K562 (cell line): ENCODE results near the gene TIMM10. TPM values are rescaled to one million over a fixed set of nuclear protein-coding genes. Genes with fewer than 3 reads are reported as not detected.
A peak's percentile ranks its signal among the peaks of the same experiment; 100 is the strongest.

ENCODE experiments used
- ARHGAP35 ChIP-seq: fragments of 450-650 bp; IDR thresholded peaks from 2 replicates; pipeline ENCODE4 v1.6.1; 2018; ENCODE audit not compliant: partially characterized antibody
- CTCF ChIP-seq, 3 experiments: IDR thresholded peaks in 2 of 3; conservative IDR thresholded peaks in 1 of 3; 2 replicates each; pipeline ENCODE4 v1.5.1; 2011 to 2012; ENCODE audit warnings: low read length in 3 of 3, mild to moderate bottlenecking in 3 of 3, control low read depth in 2 of 3, improper control_type of control experiment in 1 of 3, inconsistent platforms in 1 of 3, low read depth in 1 of 3, mixed read lengths in 1 of 3, moderate library complexity in 1 of 3; ENCODE audit not compliant: insufficient read depth in 2 of 3
- E2F4 ChIP-seq: sonication (generic); formaldehyde crosslinking; IDR thresholded peaks from 2 replicates; pipeline ENCODE4 v1.8.0; 2022; ENCODE audit warnings: mild to moderate bottlenecking, low read depth, missing genetic modification reagents
- HDAC3 ChIP-seq: fragments of 450-650 bp; IDR thresholded peaks from 2 replicates; pipeline ENCODE4 v1.6.1; 2018; ENCODE audit warnings: borderline replicate concordance, mild to moderate bottlenecking, moderate library complexity; ENCODE audit not compliant: partially characterized antibody
- KLF1 ChIP-seq: fragments of 450-650 bp; IDR thresholded peaks from 2 replicates; pipeline ENCODE4 v1.6.1; 2016; ENCODE audit warnings: missing genetic modification characterization, missing compliant biosample characterization
- MYC ChIP-seq, 2 experiments: fragments of 250-450 bp in 1 of 2; sonication (Bioruptor Pico) in 1 of 2; IDR thresholded peaks; 2 replicates each; pipeline versions ENCODE4 v1.5.1 to v1.6.1; 2012 to 2021; ENCODE audit warnings: low read depth in 2 of 2, borderline replicate concordance in 1 of 2, improper control_type of control experiment in 1 of 2, low read length in 1 of 2, mild to moderate bottlenecking in 1 of 2, moderate library complexity in 1 of 2
- NBN ChIP-seq: fragments of 450-650 bp; IDR thresholded peaks from 2 replicates; pipeline ENCODE4 v1.6.1; 2016; ENCODE audit warnings: low read depth, mild to moderate bottlenecking
- RNF2 ChIP-seq: sonication (generic); IDR thresholded peaks from 2 replicates; pipeline ENCODE4 v1.6.1; 2016
- SMARCA5 ChIP-seq: fragments of 450-650 bp; IDR thresholded peaks from 2 replicates; pipeline ENCODE4 v1.6.1; 2016
- TCF15 ChIP-seq: fragments of 250-450 bp; sonication (Bioruptor Pico); IDR thresholded peaks from 2 replicates; pipeline ENCODE4 v1.8.0; 2022; ENCODE audit warnings: moderate library complexity, mild to moderate bottlenecking, inconsistent platforms
- TOE1 ChIP-seq, 2 experiments: fragments of 450-650 bp in 1 of 2; sonication (generic) in 1 of 2; formaldehyde crosslinking in 1 of 2; IDR thresholded peaks; 2 replicates each; pipeline versions ENCODE4 v1.7.1 to v1.8.0; 2016 to 2022; ENCODE audit warnings: borderline replicate concordance in 2 of 2, mild to moderate bottlenecking in 2 of 2, antibody characterized with exemption in 1 of 2, inconsistent platforms in 1 of 2, low read depth in 1 of 2, missing genetic modification reagents in 1 of 2, moderate library complexity in 1 of 2
- ZBTB11 ChIP-seq, 3 experiments: fragments of 200-800 bp in 1 of 3; fragments of 250-450 bp in 1 of 3; fragments of 450-650 bp in 1 of 3; sonication (Bioruptor Pico) in 1 of 3; sonication (Bioruptor generic) in 1 of 3; formaldehyde crosslinking in 1 of 3; IDR thresholded peaks; 2 replicates each; pipeline versions ENCODE4 v1.6.1 to v1.8.0; 2016 to 2022; ENCODE audit warnings: mild to moderate bottlenecking in 2 of 3, missing genetic modification characterization in 2 of 3, missing compliant biosample characterization in 1 of 3, moderate library complexity in 1 of 3
- ZNF274 ChIP-seq: IDR thresholded peaks from 2 replicates; pipeline ENCODE4 v1.6.1; 2011; ENCODE audit warnings: low read depth, mild to moderate bottlenecking, low read length, moderate library complexity, borderline replicate concordance
- ZNF699 ChIP-seq: fragments of 250-450 bp; sonication (Bioruptor Pico); IDR thresholded peaks from 2 replicates; pipeline ENCODE4 v1.8.0; 2021; ENCODE audit warnings: mild to moderate bottlenecking, moderate library complexity; ENCODE audit not compliant: insufficient replicate concordance
- ZNF740 ChIP-seq, 3 experiments: fragments of 200-800 bp in 1 of 3; sonication (Bioruptor generic) in 1 of 3; sonication (generic) in 1 of 3; formaldehyde crosslinking in 1 of 3; IDR thresholded peaks; 2 replicates each; pipeline versions ENCODE4 v1.6.1 to v1.8.0; 2016 to 2022; ENCODE audit warnings: mild to moderate bottlenecking in 2 of 3, missing compliant biosample characterization in 2 of 3, missing genetic modification characterization in 2 of 3, missing genetic modification reagents in 1 of 3
- ZNF785 ChIP-seq: fragments of 250-450 bp; sonication (Bioruptor Pico); IDR thresholded peaks from 2 replicates; pipeline ENCODE4 v1.4.0; 2020; ENCODE audit warnings: mild to moderate bottlenecking
- polyA plus RNA-seq, 8 experiments: library from polyadenylated mRNA; depleted of rRNA in 4 of 8; stranded (reverse) in 5 of 8; unstranded in 3 of 8; fragments of >200 nt; fragmentation: Nextera tagmentation in 2 of 8; fragmentation: Illumina TruSeq in 1 of 8; extraction: Ambion mirVana in 2 of 8; extraction: Trizol in 1 of 8; gene quantifications; 2 replicates each; pipeline versions ENCODE4 v1.2.1 to v1.2.3, GENCODE V29; 2011 to 2014; ENCODE audit warnings: inconsistent platforms in 1 of 8, missing spikeins in 1 of 8
- total RNA-seq, 7 experiments: library from RNA; depleted of rRNA in 6 of 7; stranded (reverse); fragments of >200 nt in 6 of 7; fragmentation: Illumina TruSeq in 2 of 7; extraction: Trizol in 2 of 7; gene quantifications; 2 replicates each; pipeline versions ENCODE4 v1.2.1 to v1.2.3, GENCODE V29; 2011 to 2021; ENCODE audit warnings: low replicate concordance in 1 of 7

TIMM10 gene
- total and polyA plus RNA-seq, 9 of the 15 experiments (the other 6 are each of a cell fraction or from before 2014, with no cell fraction given), result 109 to 553 (median 172) TPM

GRCh38 chr11:57567515-57568329 is 37.2 kb upstream of the TIMM10 start, which contains the start of gene UBE2L6 (continued):
- TF ChIP-seq ZBTB11 (CRISPR knock-in tag; IDR thresholded peaks at IDR 0.05) (peak in 1 of 3 experiments; percentile 35; a peak in 2 of 6 replicates), TCF15 (CRISPR knock-in tag) (no peak), NBN (0 out of 2 replicates have a peak, but pooled peaks have one; percentile 54), ZNF274 (no peak), HDAC3 (no peak), SMARCA5 (peak; percentile 73; the same call in 1 of the 2 replicates), TOE1 (IDR thresholded peaks at IDR 0.05; ENCODE audit: borderline replicate concordance) (no peak), TOE1 (CRISPR knock-in tag; IDR thresholded peaks at IDR 0.05; ENCODE audit: borderline replicate concordance, low read depth) (peak; percentile 23; the same call in 1 of the 2 replicates), CTCF (IDR thresholded peaks at IDR 0.05 in 2 of 3, conservative IDR thresholded peaks at IDR 0.05 in 1 of 3; ENCODE audit: insufficient read depth in 2 of 3, low read depth in 1 of 3, low read length in 3 of 3) (peak in 2 of 3 experiments; percentile 45 to 59; a peak in 4 of 6 replicates), ARHGAP35 (no peak), ZNF740 (CRISPR knock-in tag; IDR thresholded peaks at IDR 0.05) (peak; percentile 70; the same call in 1 of the 2 replicates), ZNF740 (tag; IDR thresholded peaks at IDR 0.05) (no peak), KLF1 (tag) (no peak), RNF2 (no peak), E2F4 (0 out of 2 replicates have a peak, but pooled peaks have one; percentile 39), ZNF699 (CRISPR knock-in tag) (no peak), MYC (IDR thresholded peaks at IDR 0.05; ENCODE audit: low read depth, low read length) (peak; percentile 58), MYC (CRISPR knock-in tag; IDR thresholded peaks at IDR 0.05; ENCODE audit: borderline replicate concordance, low read depth) (no peak), ZNF785 (CRISPR knock-in tag) (no peak)
